Activated effector memory CD4-positive, alpha-beta T cell treated with Interleukin-2 at 50 U/mL for 16 hours (primary cell): ENCODE measurements around the gene PCIF1.
"Not testable (repeated sequence)": the region's sequence is repeated elsewhere in the genome, so short reads cannot be mapped to it uniquely, and the experiment has no call there.

ENCODE experiments used
- DNase-seq: peaks from one replicate; pipeline ENCODE4 v3.0.0-alpha.2; 2020

The PCIF1 gene

DNA sequence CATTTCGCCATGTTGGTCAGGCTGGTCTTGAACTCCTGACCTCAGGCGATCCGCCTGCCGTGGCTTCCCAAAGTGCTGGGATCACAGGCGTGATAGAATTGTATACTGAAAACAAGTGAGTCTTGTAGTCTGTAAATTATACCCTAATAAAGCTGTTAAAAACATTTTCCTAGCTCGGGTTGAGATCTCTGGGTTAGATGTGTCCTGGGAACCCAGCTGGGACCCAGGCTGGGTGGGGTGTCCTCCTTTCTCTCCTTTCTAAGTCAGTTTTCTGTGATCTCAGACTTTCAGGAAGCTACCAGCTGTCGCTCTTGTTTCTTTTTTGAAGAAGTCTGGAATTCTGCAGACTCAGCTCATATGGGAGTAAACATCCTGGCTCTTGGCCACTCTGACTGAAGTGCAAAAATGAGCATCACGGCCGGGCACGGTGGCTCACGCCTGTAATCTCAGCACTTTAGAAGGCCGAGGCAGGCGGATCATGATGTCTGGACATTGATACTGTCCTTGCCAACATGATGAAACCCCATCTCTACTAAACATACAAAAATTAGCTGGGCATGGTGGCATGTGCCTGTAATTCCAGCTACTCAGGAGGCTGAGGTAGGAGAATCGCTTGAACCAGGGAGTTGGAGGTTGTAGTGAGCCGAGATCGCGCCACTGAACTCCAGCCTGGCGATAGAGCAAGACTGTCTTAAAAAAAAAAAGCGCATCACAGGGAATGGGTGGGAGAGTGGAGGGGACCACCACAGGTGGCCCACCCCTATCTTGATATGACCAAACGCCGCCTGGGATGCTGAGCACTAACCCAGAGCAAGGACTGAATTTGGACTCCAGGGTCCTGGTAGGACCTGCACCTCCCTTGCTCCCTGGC is 9.9 kb upstream of the PCIF1 start:
- no peak for DNase-seq

DNA sequence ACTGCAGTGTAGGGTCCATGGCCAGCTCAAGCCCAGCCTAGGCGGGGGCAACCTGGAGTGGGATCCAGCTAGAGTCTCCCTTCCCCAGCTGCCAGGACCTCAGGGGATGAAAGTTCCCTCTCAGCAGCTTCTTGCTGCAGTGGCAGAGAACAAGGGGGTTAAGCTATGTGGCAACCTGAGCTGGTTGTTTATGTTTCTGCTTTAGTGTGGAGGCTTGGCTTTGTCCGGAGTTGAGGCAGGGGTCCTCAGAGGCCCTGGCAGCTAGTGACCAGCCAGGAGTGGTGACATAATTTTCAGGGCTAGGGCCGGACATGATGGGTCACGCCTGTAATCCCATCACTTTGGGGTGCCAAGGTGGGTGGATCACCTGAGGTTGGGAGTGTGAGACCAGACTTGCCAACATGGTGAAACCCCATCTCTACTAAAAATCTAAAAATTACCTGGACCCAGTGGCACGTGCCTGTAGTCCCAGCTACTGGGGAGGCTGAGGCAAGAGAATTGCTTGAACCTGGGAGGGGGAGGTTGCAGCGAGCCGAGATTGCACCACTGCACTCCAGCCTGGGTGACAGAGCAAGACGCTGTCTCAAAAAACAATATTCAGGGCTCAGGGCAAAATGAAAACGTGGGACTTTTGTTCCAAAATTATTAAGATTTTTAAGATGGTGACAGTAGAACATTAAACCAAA is 8.5 kb upstream of the PCIF1 start:
- no peak for DNase-seq

DNA sequence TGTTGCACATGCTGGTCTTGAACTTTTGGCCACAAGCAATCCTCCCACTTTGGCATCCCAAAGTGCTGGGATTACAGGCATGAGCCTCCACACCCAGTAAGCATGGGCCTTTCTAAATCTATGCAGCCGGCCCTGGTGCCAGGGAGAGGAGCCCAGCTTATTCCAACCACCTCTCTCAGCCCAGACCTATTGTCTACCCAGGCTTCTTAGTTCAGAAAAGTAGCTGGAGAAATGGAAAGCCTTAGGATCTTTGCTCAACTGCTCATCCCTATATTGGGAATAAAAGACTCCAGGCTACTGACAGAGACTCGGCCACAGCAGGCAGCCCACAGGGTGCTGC is 7.8 kb upstream of the PCIF1 start:
- DNase-seq = no peak

- DNase-seq = no peak
Observed at GRCh38 chr20:45927071-45927878, 7.2 kb upstream of the PCIF1 start.

DNA sequence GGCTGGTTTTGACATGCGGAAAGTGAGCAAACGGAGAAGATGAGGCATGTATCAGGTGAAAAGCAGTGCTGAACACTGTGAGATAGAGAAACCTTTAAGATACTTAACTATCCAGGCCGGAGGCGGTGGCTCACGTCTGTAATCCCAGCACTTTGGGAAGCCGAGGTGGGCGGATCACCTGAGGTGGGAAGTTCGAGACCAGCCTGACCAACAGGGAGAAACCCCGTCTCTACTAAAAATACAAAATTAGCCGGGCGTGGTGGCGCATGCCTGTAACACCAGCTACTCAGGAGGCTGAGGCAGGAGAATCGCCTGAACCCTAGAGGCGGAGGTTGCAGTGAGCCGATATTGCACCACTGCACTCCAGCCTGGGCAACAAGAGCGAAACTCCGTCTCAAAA is 2.8 kb upstream of the PCIF1 start:
- DNase-seq = not testable (repeated sequence)

DNA sequence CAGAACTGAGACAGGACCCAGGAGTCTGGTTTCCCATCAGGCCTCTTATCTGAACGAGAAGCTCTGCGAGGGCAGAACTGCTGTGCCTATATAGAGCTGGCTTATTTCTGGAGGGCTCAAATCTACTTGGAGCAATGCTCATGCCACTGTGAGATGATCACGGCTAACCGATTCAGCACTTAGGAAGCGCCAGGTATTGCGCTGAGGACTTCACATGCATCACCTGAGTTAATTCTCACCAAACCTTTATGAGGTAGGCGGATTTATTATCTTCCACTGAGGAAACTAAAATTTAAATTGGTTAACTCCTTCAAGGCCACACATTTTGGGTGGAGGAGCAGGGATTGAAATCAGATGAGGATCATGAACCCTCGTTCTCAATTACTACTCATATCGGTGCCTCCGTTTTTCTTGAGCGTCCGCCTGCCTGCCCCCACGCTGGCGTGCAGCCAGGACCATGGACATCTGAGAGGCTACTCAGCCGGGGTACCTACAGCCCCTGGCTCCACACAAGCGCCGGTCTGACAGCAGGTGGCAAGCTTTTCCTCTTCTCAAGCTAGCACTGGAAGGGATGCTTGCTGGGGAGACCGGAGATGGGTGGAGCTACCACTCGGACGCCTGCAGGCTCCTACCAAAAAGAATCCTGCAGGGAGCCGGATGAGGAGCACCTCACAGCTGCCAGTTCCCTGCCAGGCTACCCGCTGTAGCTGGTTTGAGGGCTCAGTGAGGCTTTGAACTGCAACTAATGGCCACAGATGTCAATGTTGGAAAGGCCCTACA is 1.0 kb upstream of the PCIF1 start:
- peak; percentile 52 for DNase-seq

DNA sequence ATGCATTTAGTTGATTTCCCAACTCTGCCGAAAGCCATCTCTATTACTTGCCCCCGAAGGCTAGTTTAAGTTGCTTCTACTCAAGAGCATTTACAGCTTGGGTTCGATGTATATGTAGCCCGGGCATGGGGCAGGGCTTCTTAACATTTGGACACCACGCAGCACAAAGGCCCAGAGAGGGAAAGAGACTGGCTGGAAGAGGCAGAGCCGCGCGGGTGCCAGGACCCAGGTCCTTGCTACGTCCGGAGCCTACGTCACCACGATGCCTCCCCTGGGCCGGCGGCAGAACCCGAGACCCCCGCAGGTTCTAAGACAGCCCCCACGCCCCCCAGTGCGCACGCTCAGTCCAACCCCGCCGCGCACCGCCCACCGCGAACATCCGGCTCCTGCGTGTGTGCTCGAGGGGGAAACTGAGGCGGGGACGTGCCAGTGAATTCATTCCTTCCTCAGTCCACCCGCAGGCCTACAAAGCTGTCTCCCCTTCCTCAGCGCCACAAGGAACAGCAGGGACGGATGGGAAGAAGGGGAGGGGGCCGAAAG is 367 bp upstream of the PCIF1 start:
- DNase-seq = no peak

GRCh38 chr20:45935416-45936046 is 1.0 kb downstream of the PCIF1 start:
- no peak for DNase-seq

DNA sequence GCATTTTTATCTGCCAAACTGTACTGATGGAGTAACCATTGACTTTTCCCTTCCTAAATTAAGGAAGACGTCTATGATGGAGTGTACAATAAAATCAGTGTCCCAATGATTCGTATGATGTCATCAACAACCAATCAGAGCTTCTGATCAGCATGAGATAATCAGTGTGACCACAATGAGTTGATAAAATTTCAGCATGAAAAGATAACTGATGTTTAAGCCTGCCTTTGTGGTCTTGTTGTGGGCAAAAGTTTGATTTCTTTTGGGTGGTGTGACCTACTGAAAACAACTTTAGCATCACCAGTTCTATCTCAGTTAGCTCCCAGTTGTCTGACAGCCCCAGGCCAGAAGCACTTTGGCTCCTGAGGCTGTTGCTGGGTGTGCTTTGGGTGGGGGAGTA is 3.3 kb downstream of the PCIF1 start:
- DNase-seq = no peak

- no peak for DNase-seq
Observed at GRCh38 chr20:45938727-45939438, 4.4 kb downstream of the PCIF1 start.

DNA sequence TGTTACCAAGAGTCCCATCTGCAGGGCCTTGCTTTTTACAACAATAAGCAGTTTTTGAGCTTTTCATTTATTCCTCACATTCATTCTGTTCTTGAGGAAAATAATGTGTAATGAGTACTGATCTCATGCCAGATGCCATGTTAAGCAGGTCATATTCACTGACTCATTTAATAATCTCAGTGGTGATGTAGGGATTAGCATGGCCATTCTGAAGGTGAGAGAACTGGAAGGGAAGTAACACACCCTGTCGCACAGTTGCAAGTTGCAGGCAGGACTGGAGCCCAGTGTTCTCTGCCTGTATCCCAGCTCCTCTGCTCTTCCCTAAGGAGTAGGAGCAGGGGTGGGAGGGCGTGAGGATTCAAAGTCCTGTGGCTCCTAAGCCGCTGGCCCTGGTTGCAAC is 5.6 kb downstream of the PCIF1 start:
- no peak for DNase-seq

DNA sequence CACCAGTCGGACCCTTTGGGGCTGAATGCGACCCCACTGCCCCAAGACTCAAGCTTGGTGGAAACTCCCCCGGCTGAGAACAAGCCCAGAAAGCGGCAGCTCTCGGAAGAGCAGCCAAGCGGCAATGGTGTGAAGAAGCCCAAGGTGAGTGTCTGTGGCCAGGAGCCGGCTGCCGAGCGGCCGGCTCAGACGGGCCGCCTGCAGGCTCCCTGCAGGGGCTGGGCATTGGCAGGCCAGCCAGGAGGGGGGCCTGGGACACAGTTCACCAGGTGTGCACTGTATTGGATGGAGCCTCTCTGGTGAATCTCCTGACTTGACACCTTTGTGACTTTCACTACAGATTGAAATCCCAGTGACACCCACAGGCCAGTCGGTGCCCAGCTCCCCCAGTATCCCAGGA is 6.0 kb downstream of the PCIF1 start:
- DNase-seq = no peak

DNA sequence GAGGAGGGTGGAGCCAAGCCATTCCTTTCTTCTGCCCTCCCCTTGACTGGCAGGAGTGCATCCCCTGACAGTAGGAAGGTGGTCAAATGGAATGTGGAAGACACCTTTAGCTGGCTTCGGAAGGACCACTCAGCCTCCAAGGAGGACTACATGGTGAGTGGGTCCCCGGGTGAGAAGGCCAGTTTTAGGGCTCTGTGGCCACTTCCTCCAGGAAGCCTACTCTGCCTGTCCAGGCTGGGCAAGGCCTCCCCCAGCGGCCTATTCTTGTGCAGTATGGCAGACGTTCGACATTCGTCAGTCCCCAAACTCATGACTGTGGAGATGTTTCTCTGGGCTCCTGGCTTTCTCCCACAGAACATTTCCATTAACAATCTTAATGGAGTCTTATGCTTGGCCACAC is 9.1 kb downstream of the PCIF1 start:
- DNase-seq = no peak

- DNase-seq = no peak
Observed at GRCh38 chr20:45944151-45944964, 9.9 kb downstream of the PCIF1 start.

GRCh38 chr20:45944965-45945677 is 10.6 kb downstream of the PCIF1 start:
- DNase-seq = no peak

DNA sequence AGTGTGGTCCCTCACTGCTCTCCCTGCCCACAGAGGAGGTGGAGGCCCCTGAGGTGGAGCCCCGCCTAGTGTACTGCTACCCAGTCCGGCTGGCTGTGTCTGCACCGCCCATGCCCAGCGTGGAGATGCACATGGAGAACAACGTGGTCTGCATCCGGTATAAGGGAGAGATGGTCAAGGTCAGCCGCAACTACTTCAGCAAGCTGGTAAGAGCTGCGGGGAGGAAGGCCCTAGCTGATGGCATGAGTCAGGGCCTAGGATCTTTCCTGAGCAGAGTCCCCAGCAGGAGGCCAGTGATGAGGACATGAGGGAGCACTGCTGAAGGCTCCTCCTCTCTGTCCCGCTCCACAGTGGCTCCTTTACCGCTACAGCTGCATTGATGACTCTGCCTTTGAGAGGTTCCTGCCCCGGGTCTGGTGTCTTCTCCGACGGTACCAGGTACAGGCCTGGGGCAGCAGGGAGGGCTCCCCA is 11.2 kb downstream of the PCIF1 start:
- no peak for DNase-seq

DNA sequence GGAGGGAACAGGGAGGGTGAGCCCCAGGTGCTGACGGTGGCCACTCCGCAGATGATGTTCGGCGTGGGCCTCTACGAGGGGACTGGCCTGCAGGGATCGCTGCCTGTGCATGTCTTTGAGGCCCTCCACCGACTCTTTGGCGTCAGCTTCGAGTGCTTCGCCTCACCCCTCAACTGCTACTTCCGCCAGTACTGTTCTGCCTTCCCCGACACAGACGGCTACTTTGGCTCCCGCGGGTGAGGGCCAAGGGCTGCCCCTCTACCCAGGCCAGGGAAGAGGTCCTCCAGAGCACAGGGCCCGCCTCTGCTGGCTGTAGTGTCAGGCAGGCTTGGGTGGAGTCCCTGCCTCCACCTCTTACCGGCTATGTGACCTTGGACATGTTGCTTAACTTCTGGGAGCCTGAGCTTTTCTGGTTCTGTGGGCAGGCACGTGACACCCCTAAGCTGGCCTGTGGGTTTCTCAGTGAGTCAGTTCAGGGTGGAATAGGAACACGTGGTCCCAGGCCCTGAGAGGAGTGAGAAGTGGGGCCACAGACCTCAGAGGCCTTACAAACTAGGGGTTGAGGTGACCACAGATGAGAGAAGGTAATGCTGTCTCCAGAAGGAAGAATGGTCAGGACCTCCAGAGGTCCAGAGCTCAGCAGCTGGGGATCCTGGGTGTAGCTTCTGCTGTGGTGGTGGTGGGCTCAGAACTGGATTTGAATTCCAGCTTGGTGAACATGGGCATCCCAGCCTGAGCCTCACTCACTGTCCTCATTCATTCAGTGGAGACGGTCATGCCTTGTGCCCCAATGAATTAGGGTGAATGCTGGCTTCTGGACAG is 11.9 kb downstream of the PCIF1 start:
- DNase-seq = peak; percentile 28

GRCh38 chr20:45947110-45947866 is 12.8 kb downstream of the PCIF1 start:
- no peak for DNase-seq
